HFFc6 (cell line): ENCODE data around the gene ACP4. TPM values are rescaled to one million over a fixed set of nuclear protein-coding genes. Genes with fewer than 3 reads are reported as not detected.

Source experiments
- DNase-seq: peaks from one replicate; pipeline ENCODE4 v3.0.0-alpha.2; 2018
- H3K27ac Mint-ChIP-seq: 2 replicates; pipeline ENCODE4 v1.8.0; 2020; ENCODE audit warnings: mild to moderate bottlenecking, mixed read lengths
- H3K27me3 Mint-ChIP-seq: 2 replicates; pipeline ENCODE4 v1.8.0; 2021; ENCODE audit warnings: mild to moderate bottlenecking, moderate library complexity, mixed read lengths; ENCODE audit not compliant: insufficient read depth
- H3K36me3 Mint-ChIP-seq: 2 replicates; pipeline ENCODE4 v1.8.0; 2021; ENCODE audit warnings: low read depth, mixed read lengths
- H3K4me1 Mint-ChIP-seq: 2 replicates; pipeline ENCODE4 v1.8.0; 2020; ENCODE audit warnings: low read depth, mixed read lengths
- H3K4me3 Mint-ChIP-seq: 2 replicates; pipeline ENCODE4 v1.8.0; 2020; ENCODE audit warnings: mild to moderate bottlenecking, moderate library complexity, mixed read lengths
- H3K9me3 Mint-ChIP-seq: 2 replicates; pipeline ENCODE4 v1.8.0; 2020; ENCODE audit warnings: mild to moderate bottlenecking, mixed read lengths
- CTCF ChIP-seq: fragments of 200-600 bp; sonication (generic); IDR thresholded peaks from 2 replicates; pipeline ENCODE4 v1.5.0; 2021; ENCODE audit warnings: antibody characterized with exemption, mild to moderate bottlenecking
- total RNA-seq, 6 experiments: library from RNA; stranded (reverse); fragmentation: NEBNext Ultra II Directional; extraction: Animal tissue kit (Norgen Biotek cat#: 25700); gene quantifications; 2 replicates in 1 of 6; 3 replicates in 5 of 6; pipeline ENCODE4 v1.2.3, GENCODE V29; 2021

ACP4 gene
- total RNA-seq, 6 experiments from 2014 or later = not detected

DNA sequence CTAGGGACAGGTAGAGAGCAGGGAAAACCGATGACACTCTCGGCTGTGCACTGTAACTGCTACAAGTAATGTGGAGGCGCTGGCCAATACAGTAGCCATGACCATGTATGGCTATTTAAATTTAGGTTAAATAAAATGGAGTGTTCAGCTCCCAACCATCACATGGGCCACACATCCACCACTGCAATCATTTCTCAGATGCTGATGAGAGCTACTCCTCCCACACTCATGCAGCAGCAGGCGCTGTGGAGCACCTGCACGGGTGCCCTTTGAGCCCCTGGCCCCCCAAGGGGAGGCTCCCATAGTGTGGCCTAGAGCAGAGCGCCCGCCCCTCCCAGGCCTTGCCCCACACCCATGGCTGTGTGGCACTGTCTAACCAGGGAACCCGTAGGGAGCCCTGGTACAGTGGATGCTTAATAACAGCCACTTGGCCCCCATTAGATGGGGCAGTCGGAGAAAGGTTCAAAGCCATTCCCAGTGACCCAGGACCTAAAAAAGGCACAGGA, 6.0 kb downstream of the ACP4 start:
- peaks cover 4% of the 10 kb centered on the region; the same call in 1 of the 2 replicates for H3K36me3 Mint-ChIP-seq
- H3K4me3 Mint-ChIP-seq = no peak overlapping the region
- H3K4me1 Mint-ChIP-seq = peaks cover 5% of the 10 kb centered on the region
- peaks cover 8% of the 10 kb centered on the region; the same call in 1 of the 2 replicates for H3K27me3 Mint-ChIP-seq
- DNase-seq = no peak
- no peaks in the 10 kb centered on the region for H3K9me3 Mint-ChIP-seq
- peak; percentile 23; the same call in 1 of the 2 replicates for TF ChIP-seq CTCF
- no peak overlapping the region for H3K27ac Mint-ChIP-seq

DNA sequence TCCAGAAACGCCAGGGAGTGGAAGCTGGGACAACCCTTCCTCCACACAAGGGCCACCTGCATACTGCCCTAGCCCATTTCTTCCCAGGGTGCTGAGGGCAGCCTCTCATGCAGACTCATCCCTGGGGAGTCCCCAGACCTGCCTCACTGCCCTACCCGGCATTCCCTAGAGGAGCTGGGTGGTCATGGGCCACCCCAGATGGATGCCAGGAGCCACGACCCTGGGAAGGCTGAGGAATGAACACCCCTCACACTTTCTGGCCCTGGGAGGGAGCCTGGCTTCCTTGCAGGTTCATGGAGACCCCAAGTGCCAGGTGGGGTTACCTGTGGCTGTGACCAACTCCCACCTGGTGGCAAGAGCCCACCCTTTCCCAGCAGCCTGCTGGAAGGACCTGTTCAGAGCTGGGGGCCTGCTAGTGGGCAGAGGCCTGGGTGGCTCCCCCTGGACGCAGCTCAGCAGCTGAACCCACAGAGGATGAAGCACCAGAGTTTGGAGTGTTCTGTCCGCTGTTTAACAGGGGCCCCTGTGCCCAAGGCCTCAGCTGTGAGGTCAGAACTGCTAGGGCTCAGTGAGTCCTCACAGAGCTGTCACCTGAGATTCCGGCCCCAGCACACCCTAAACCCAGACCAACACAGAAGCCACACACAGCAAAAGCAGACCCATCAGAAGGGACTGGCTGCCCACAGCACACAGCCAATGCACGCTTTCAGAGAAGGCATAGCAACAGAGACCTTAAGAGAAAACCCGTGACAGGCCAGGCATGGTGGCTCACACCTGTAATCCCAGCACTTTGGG, 6.6 kb downstream of the ACP4 start:
- peaks cover 6% of the 10 kb centered on the region; the same call in 1 of the 2 replicates for H3K36me3 Mint-ChIP-seq
- H3K27ac Mint-ChIP-seq = no peak overlapping the region
- no peak for TF ChIP-seq CTCF
- H3K4me1 Mint-ChIP-seq = peaks cover 6% of the 10 kb centered on the region
- no peak overlapping the region for H3K4me3 Mint-ChIP-seq
- DNase-seq = no peak
- H3K9me3 Mint-ChIP-seq = no peaks in the 10 kb centered on the region
- H3K27me3 Mint-ChIP-seq = peaks cover 8% of the 10 kb centered on the region; the same call in 1 of the 2 replicates

GRCh38 chr19:50797429-50797780, 7.2 kb downstream of the ACP4 start:
- no peak overlapping the region for H3K27ac Mint-ChIP-seq
- peaks cover 6% of the 10 kb centered on the region; the same call in 1 of the 2 replicates for H3K36me3 Mint-ChIP-seq

GRCh38 chr19:50797781-50798658, 7.8 kb downstream of the ACP4 start:
- no peaks in the 10 kb centered on the region for H3K9me3 Mint-ChIP-seq
- H3K27me3 Mint-ChIP-seq = peaks cover 8% of the 10 kb centered on the region
- no peak overlapping the region for H3K4me3 Mint-ChIP-seq
- no peak for DNase-seq
- H3K4me1 Mint-ChIP-seq = peaks cover 16% of the 10 kb centered on the region
- no peak for TF ChIP-seq CTCF
- H3K27ac Mint-ChIP-seq = no peak overlapping the region
- peaks cover 6% of the 10 kb centered on the region; the same call in 1 of the 2 replicates for H3K36me3 Mint-ChIP-seq

More at GRCh38 chr19:50797429-50797780, 7.2 kb downstream of the ACP4 start:
- no peak for DNase-seq
- TF ChIP-seq CTCF = no peak
- Mint-ChIP-seq H3K4me1 (peaks cover 10% of the 10 kb centered on the region), H3K27me3 (peaks cover 8% of the 10 kb centered on the region; the same call in 1 of the 2 replicates), H3K4me3 (no peak overlapping the region), H3K9me3 (no peaks in the 10 kb centered on the region)

DNA sequence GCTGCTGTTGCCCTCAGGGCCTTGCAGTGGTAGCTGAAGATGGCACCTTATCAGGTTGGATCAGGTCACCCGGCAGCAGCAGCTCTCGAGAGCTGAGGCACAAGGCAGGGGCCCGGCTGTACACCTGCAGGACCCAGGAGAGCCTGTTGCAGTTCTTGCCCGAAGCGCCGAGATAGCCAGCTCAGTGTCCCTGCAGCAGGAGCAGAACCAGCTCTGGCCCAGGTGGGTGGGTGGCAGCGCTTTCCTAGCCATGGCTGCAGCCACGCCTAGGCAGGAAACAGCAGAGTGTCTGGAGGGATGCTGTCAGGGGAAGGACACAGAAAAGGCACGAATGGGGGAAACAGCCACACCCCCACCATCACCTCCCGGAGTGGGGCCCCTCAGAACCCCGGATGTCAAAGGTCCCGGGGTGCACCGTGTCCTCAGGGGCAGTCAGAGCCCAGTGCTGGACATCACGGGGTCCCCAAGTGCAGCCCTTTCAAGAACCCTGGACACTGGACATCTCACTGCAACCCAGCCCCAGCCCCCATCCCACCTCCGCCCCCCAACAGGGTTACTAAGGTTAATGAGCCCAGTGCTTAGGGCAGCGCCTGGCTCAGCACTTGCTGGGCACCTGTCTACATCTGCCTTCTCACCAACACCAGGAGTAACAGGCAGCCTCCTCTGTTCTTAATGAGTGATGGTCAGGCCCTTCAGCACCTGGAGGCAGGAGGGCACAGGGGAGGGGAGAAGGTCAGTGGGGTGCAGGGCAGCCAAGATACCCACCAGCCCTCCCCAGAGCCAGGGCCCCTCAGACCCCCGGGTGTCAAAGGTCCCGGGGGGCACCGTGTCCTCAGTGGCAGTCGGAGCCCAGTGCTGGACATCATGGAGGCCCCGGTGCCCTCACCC, 8.7 kb downstream of the ACP4 start:
- peaks cover 14% of the 10 kb centered on the region for H3K36me3 Mint-ChIP-seq
- H3K4me3 Mint-ChIP-seq = no peak overlapping the region
- H3K27ac Mint-ChIP-seq = no peak overlapping the region
- no peak for DNase-seq
- no peaks in the 10 kb centered on the region for H3K9me3 Mint-ChIP-seq
- TF ChIP-seq CTCF = no peak
- H3K27me3 Mint-ChIP-seq = peaks cover 4% of the 10 kb centered on the region
- H3K4me1 Mint-ChIP-seq = peaks cover 17% of the 10 kb centered on the region
